Chondrocyte (in vitro differentiated cells): Measurements from ENCODE around the gene TRABD. TPM values are rescaled to one million over a fixed set of nuclear protein-coding genes. Genes with fewer than 3 reads are reported as not detected.
"Not testable (repeated sequence)": the region's sequence is repeated elsewhere in the genome, so short reads cannot be mapped to it uniquely, and the experiment has no call there.

Experiments used
- DNase-seq: peaks from one replicate; pipeline ENCODE4 v3.0.0; 2021; ENCODE audit warnings: mixed read lengths, low spot score
- H3K27ac Mint-ChIP-seq: one replicate; pipeline ENCODE4 v1.8.0; 2021; ENCODE audit warnings: mild to moderate bottlenecking, moderate library complexity, mixed read lengths; ENCODE audit not compliant: unreplicated experiment
- H3K27me3 Mint-ChIP-seq: 2 replicates; pipeline ENCODE4 v1.8.0; 2021; ENCODE audit warnings: low read depth, mixed read lengths
- H3K36me3 Mint-ChIP-seq: 2 replicates; pipeline ENCODE4 v1.8.0; 2021; ENCODE audit warnings: low read depth, mixed read lengths
- H3K4me1 Mint-ChIP-seq: 2 replicates; pipeline ENCODE4 v1.8.0; 2021; ENCODE audit warnings: low read depth, mild to moderate bottlenecking, mixed read lengths
- H3K4me3 Mint-ChIP-seq: one replicate; pipeline ENCODE4 v1.8.0; 2021; ENCODE audit warnings: mild to moderate bottlenecking, moderate library complexity, mixed read lengths; ENCODE audit not compliant: unreplicated experiment
- H3K9me3 Mint-ChIP-seq: 2 replicates; pipeline ENCODE4 v1.8.0; 2021; ENCODE audit warnings: low read depth, mixed read lengths
- long read RNA-seq: library from polyadenylated mRNA; stranded (forward); transcript quantifications from one replicate; pipeline ENCODE4 v2.0.0, GENCODE V29; 2021
- total RNA-seq: library from RNA; stranded (reverse); gene quantifications from 3 replicates; pipeline ENCODE4 v1.2.1, GENCODE V29; 2021
- TF ChIP-seq, protein P1 (sequence below): fragments of 200-600 bp; sonication (generic); IDR thresholded peaks from 2 replicates; pipeline ENCODE4 v1.5.0; 2021; ENCODE audit warnings: antibody characterized with exemption, mild to moderate bottlenecking, moderate library complexity

TRABD gene, protein sequence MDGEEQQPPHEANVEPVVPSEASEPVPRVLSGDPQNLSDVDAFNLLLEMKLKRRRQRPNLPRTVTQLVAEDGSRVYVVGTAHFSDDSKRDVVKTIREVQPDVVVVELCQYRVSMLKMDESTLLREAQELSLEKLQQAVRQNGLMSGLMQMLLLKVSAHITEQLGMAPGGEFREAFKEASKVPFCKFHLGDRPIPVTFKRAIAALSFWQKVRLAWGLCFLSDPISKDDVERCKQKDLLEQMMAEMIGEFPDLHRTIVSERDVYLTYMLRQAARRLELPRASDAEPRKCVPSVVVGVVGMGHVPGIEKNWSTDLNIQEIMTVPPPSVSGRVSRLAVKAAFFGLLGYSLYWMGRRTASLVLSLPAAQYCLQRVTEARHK
- 18.5 to 20.5 TPM (median 20.2 TPM) in 3 replicates for total RNA-seq
- long read RNA-seq, transcript TRABD-202 (10 exons, 2,272 nt), result major isoform, 16 of 52 reads
- long read RNA-seq, transcript TRABD-201 (10 exons, 2,329 nt), result minor isoform, 7 of 52 reads
- long read RNA-seq, partial matches to known transcripts, result 3 of 52 reads
- long read RNA-seq, other reads (novel, unspliced or antisense), result 24 of 52 reads

DNA sequence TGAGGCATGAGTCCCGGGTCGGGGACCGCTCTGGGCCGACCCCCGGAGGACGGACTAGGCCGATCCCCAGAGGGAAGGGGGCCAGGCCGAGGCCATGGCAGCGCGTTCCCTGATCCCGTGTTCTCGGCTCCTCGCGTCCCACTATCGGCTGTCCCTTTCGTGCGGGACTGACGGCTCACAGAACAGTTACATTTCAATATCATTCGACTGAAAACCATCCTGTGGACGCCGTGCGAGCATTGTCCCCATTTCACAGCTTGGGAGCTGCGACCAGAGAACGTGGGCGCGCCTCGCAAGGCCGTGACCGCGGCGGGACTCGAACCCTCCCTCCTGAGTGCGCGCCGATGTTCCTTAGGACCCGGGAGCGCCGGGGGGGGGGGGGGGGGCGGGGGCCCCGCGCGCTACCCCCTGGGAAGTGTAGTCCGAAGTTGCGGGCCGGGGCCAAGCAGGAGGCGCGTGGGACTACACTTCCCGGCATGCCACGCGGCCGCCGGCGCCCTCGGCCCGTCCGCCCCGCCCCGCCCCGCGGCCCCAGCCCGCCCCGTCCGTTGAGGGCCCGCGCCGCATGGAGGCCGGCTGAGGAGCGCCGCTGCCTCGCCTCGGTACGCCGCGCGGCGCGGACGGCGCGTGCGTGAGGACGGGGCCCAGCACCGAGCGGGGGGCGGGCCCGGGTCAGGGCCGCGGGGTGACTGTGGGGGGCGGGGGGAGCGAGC is at the start of gene TRABD:
Gene TRABD (plus strand): TSS at position 539 of the 713 bp plus-strand sequence. CDS start 7,148 bp downstream, outside the sequence.
- H3K36me3 Mint-ChIP-seq, result no peaks in the 10 kb centered on the region
- TF ChIP-seq, protein P1, sequence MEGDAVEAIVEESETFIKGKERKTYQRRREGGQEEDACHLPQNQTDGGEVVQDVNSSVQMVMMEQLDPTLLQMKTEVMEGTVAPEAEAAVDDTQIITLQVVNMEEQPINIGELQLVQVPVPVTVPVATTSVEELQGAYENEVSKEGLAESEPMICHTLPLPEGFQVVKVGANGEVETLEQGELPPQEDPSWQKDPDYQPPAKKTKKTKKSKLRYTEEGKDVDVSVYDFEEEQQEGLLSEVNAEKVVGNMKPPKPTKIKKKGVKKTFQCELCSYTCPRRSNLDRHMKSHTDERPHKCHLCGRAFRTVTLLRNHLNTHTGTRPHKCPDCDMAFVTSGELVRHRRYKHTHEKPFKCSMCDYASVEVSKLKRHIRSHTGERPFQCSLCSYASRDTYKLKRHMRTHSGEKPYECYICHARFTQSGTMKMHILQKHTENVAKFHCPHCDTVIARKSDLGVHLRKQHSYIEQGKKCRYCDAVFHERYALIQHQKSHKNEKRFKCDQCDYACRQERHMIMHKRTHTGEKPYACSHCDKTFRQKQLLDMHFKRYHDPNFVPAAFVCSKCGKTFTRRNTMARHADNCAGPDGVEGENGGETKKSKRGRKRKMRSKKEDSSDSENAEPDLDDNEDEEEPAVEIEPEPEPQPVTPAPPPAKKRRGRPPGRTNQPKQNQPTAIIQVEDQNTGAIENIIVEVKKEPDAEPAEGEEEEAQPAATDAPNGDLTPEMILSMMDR, result no peak
- peak within 1 kb of the TSS; percentile 77 for H3K27ac Mint-ChIP-seq
- no peaks in the 10 kb centered on the region for H3K27me3 Mint-ChIP-seq
- DNase-seq, result no peak
- peaks cover 21% of the 10 kb centered on the region for H3K4me1 Mint-ChIP-seq
- H3K4me3 Mint-ChIP-seq, result peak within 1 kb of the TSS; percentile 86
- no peaks in the 10 kb centered on the region for H3K9me3 Mint-ChIP-seq

DNA sequence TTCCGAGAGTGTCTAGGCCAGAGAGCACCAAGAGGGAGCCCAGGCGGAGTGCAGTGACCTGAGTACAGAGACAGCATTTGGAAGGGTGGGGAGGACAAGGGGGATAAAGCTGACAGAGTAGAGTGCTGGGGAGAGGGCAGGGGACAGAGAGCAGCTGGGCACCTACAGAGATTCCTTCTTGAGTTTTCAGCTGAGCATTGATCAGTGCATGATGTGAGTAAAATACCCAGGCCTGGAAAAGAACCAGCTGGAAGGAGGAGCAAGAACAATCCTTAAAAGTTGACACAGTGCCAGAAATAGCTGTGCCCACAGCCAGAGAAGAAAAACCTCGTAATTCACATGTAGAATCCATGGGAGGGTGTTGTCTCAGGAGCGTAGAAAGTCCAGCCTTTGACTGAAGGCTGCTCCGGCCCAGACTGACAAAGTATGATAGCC is 49.1 kb upstream of the TRABD start:
- H3K36me3 Mint-ChIP-seq, result peaks cover 1% of the 10 kb centered on the region
- H3K27ac Mint-ChIP-seq, result peak overlapping the region; percentile 73
- H3K4me1 Mint-ChIP-seq, result peaks cover 13% of the 10 kb centered on the region
- TF ChIP-seq, protein P1, result no peak
- H3K27me3 Mint-ChIP-seq, result no peaks in the 10 kb centered on the region
- no peak overlapping the region for H3K4me3 Mint-ChIP-seq
- no peak for DNase-seq
- peaks cover 6% of the 10 kb centered on the region for H3K9me3 Mint-ChIP-seq

DNA sequence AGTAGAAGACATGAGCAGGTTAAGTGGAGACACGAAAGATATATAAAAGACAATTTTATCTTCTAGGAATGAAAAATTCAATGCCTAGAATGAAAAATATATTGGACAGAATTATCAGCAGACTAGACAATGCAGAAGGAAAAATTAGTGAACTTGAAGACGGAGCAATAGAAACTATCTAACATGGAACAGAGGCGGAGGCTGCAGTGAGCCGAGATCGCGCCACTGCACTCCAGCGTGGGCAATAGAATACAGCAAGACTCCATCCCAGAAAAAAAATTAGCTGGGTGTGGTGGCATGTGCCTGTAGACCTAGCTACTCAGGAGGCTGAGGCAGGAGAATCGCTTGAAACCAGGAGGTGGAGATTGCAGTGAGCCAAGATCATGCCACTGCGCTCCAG is 48.4 kb upstream of the TRABD start:
- not testable (repeated sequence) for DNase-seq, H3K36me3 Mint-ChIP-seq, H3K27ac Mint-ChIP-seq, H3K9me3 Mint-ChIP-seq, H3K4me3 Mint-ChIP-seq, H3K27me3 Mint-ChIP-seq
- peaks cover 19% of the 10 kb centered on the region for H3K4me1 Mint-ChIP-seq

DNA sequence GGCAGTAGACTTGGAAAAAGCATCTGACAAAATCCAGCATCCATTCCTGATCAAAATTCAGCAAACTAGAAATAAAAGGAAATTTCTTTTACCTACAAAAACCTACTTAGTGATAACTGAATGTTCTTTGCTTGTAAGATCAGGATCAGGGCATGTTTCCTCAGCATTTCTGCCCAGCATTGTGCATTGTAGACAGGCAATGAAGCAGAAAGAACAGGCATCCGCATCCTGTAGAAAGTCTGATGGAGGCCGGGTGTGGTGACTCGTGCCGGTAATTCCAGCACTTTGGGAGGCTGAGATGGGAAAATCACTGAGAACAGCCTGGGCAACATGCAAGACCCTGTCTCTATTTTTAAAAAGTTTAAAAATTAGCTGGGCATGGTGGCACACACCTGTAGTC is 47.7 kb upstream of the TRABD start:
- DNase-seq, result no peak
- Mint-ChIP-seq H3K4me1 (peaks cover 20% of the 10 kb centered on the region), H3K27ac (no peak overlapping the region), H3K27me3 (peaks cover 4% of the 10 kb centered on the region), H3K9me3 (peaks cover 4% of the 10 kb centered on the region), H3K4me3 (no peak overlapping the region), H3K36me3 (peaks cover 1% of the 10 kb centered on the region)
- TF ChIP-seq, protein P1, result no peak

DNA sequence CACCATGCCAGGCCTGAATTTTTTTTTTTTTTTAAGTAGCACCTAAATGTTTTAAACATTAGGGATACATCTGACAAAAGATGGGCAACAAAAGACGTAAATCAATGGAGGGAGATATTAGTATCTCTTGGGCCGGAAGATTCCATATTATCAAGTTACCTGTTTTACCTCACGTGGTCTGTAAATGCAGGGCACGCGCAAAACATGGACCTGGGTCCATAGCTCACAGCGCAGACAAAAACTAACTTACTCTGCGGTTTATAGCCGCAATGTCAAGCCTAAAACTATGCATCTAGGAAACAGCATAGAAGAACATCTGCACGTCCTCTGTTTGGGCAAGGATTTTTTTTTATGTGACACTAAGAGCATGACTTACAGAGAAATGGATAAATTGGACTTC is 46.7 kb upstream of the TRABD start:
- TF ChIP-seq, protein P1, result no peak
- no peak for DNase-seq
- Mint-ChIP-seq H3K4me1 (peaks cover 20% of the 10 kb centered on the region), H3K4me3 (no peak overlapping the region), H3K27me3 (peaks cover 10% of the 10 kb centered on the region), H3K36me3 (peaks cover 1% of the 10 kb centered on the region), H3K27ac (no peak overlapping the region), H3K9me3 (peaks cover 4% of the 10 kb centered on the region)
